Heart left ventricle (tissue), 13 donors: ENCODE measurements around the gene CUX1.

Experiments used
- CTCF ChIP-seq, 12 donors: fragments of 200-600 bp; sonication (generic) in 4 of 12; IDR thresholded peaks; one replicate each; pipeline versions ENCODE4 v1.5.0 to v1.8.0; 2018 to 2022; ENCODE audit warnings: antibody characterized with exemption in 12 of 12, mild to moderate bottlenecking in 5 of 12
- POLR2A ChIP-seq, 2 donors: fragments of 450-650 bp; IDR thresholded peaks; one replicate each; pipeline ENCODE4 v1.6.1; 2017; ENCODE audit warnings: antibody characterized with exemption in 2 of 2, mild to moderate bottlenecking in 2 of 2, moderate library complexity in 2 of 2
- donor health status: ischemic (EF 13 %, LVEDD 7.1; RV severe dilation, severe dysfunction).
- donor health status: DM: no; HTN: yes; CAD: no.
- donor health status: DM: no; HTN: no; CAD: no.
- donor health status: ischemic (EF 25% LVEDD 6.9; RV normal size, moderate dysfunction).
- donor health status: ischemic (EF 25% LVEDD 5.7; RV mildly dilated, moderate dysfunction).
- donor health status: ischemic (EF 35%, LVEDD 5.7; RV mildly dilated, moderate dysfunction).
- donor health status: nonischemic (EF 11% LVEDD 7.7; RV severe dilation, severe dysfunction).
- donor health status: DM: yes; HTN: yes; CAD: no.
- donor health status: PGD.
- donor health status: ischemic (EF 29% LVEDD 5.4; RV normal size, mild dysfunction).
- donor health status: nonischemic (EF 23%, LVEDD 6.1; RV moderate dilation, normal function).

GRCh38 chr7:102101111-102101551 lies 283.7 kb downstream of the CUX1 start:
- no peak for TF ChIP-seq CTCF (IDR thresholded peaks at IDR 0.05)
- TF ChIP-seq POLR2A (IDR thresholded peaks at IDR 0.05), result no peak
